ENCODE results near the gene OPTC. TPM values are rescaled to one million over a fixed set of nuclear protein-coding genes. Genes with fewer than 3 reads are reported as not detected.

OPTC gene
- total RNA-seq, 1 experiment from 2014 or later = not detected

DNA sequence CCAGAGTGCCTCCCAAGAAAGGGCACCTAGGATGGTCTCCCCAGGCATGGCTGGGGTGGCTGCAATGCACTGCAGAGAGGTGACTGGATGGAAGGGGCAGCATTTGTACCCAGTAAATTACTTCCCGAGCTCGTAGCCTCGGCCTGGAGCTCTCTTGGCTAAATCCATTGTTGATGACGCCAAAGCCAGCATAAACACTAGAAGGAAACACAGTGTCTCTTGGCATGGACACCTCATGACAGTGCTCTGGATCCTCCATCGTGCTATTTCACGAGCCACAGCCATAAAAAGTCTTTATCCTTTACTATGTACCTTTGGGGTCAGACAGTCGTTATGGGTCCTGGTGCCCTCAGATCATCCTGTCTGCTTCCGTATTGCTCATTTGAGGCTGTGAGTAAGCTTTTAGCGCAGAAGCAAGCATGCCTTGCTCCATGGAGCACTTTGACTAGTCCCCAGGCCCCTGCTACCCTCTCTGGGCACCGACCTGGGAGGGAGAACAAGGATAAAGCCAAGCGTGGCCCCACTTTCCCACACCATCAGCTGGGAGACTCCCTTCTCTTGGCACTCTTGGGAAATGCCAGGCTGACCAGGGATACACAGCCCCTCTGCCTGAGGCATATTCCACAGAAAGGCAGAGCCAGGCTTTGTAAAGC lies 28.7 kb upstream of the OPTC start:
- Histone ChIP-seq H3K27ac (ENCODE audit: low read depth, low read length) (no peak overlapping the region), H3K9ac (ENCODE audit: low read length) (no peak overlapping the region), H3K4me2 (ENCODE audit: low read length) (no peak overlapping the region), H3K9me2 (ENCODE audit: insufficient read depth) (no peaks in the 10 kb centered on the region), H3K4me3 (replicated peaks in 1 of 2; ENCODE audit: low read depth in 1 of 2, low read length in 2 of 2) (no peak overlapping the region), H2AFZ (ENCODE audit: low read depth, low read length, poor library complexity, severe bottlenecking) (no peak overlapping the region), H3K9me3 (ENCODE audit: control insufficient read depth in 1 of 2, insufficient read depth in 1 of 2, low read depth in 1 of 2, low read length in 2 of 2) (no peaks in the 10 kb centered on the region), H3K79me2 (ENCODE audit: insufficient read depth, low read length) (no peaks in the 10 kb centered on the region), H3K4me1 (ENCODE audit: control insufficient read depth in 1 of 2, insufficient read depth in 2 of 2, low read length in 2 of 2) (no peaks in the 10 kb centered on the region), H4K20me1 (ENCODE audit: insufficient read depth) (no peaks in the 10 kb centered on the region), H3K36me3 (ENCODE audit: control insufficient read depth in 1 of 2, insufficient read depth in 2 of 2, low read length in 2 of 2) (no peaks in the 10 kb centered on the region), H3K27me3 (ENCODE audit: insufficient read depth, low read length) (0 out of 2 replicates have a peak, but pooled peaks cover 3% of the 10 kb centered on the region)
- intact Hi-C loops (cut with micrococcal nuclease) = no loop called here
- no peak for DNase-seq (ENCODE audit: low read depth, low spot score)
- CTCF ChIA-PET = no interaction called here
- no peak for TF ChIP-seq TCF7L2 (IDR thresholded peaks at IDR 0.05; ENCODE audit: borderline replicate concordance, extremely low read depth, insufficient read depth, insufficient read length)
- TF ChIP-seq FOSL1 (IDR thresholded peaks at IDR 0.05; ENCODE audit: low read depth) = no peak
- no peak for TF ChIP-seq SRF (IDR thresholded peaks at IDR 0.05; ENCODE audit: low read depth)
- TF ChIP-seq EGR1 (IDR thresholded peaks at IDR 0.05; ENCODE audit: low read depth) = no peak
- TF ChIP-seq ZFX (IDR thresholded peaks at IDR 0.05) = no peak
- TF ChIP-seq, protein P1, sequence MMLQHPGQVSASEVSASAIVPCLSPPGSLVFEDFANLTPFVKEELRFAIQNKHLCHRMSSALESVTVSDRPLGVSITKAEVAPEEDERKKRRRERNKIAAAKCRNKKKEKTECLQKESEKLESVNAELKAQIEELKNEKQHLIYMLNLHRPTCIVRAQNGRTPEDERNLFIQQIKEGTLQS (IDR thresholded peaks at IDR 0.05) = no peak
- BruUV-seq (replicated peaks) = no TSS peak
- RAD21 ChIA-PET (ENCODE audit: low non-redundant PET in 1 of 2, low total read pairs in 2 of 2, uncharacterized antibody in 2 of 2, unreplicated experiment in 2 of 2) = no interaction called here
- no peak for ATAC-seq
- POLR2A ChIA-PET = no interaction called here

DNA sequence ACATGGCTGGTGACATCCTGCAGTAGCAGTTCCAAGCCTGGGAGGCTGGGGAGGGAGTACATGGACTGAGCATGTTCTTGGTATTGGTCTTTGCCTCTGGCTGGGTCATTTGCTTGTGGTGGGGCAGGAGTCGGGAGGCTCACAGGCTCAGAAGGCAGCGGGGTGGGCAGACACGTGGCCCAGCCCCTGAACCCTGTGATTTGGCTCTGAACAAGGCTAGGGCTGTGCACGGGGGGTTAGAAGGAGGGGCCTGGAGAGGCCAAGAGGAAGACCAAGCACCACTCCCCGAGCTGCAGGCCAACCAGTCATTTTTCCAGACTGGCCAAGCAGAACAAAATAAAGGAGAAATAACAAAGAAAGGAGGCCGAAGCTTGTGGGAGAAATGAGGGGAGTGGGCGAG lies 28.0 kb upstream of the OPTC start:
- Histone ChIP-seq H3K9ac (ENCODE audit: low read length) (no peak overlapping the region), H3K9me3 (ENCODE audit: control insufficient read depth in 1 of 2, insufficient read depth in 1 of 2, low read depth in 1 of 2, low read length in 2 of 2) (no peaks in the 10 kb centered on the region), H3K4me3 (replicated peaks in 1 of 2; ENCODE audit: low read depth in 1 of 2, low read length in 2 of 2) (no peak overlapping the region), H3K36me3 (ENCODE audit: control insufficient read depth in 1 of 2, insufficient read depth in 2 of 2, low read length in 2 of 2) (no peaks in the 10 kb centered on the region), H3K4me2 (ENCODE audit: low read length) (no peak overlapping the region), H3K27me3 (ENCODE audit: insufficient read depth, low read length) (0 out of 2 replicates have a peak, but pooled peaks cover 3% of the 10 kb centered on the region), H4K20me1 (ENCODE audit: insufficient read depth) (no peaks in the 10 kb centered on the region), H2AFZ (ENCODE audit: low read depth, low read length, poor library complexity, severe bottlenecking) (no peak overlapping the region), H3K27ac (ENCODE audit: low read depth, low read length) (no peak overlapping the region), H3K79me2 (ENCODE audit: insufficient read depth, low read length) (no peaks in the 10 kb centered on the region), H3K9me2 (ENCODE audit: insufficient read depth) (no peaks in the 10 kb centered on the region), H3K4me1 (ENCODE audit: control insufficient read depth in 1 of 2, insufficient read depth in 2 of 2, low read length in 2 of 2) (no peaks in the 10 kb centered on the region)
- BruUV-seq (replicated peaks) = no TSS peak
- ChIA-PET CTCF (interaction anchor here (0.8 to 1.1 kb wide), 3 partner anchors 10 to 22 kb away, joined by 3 to 5 read pairs (median 3); partner anchors contain the start of gene PRELP), RAD21 (ENCODE audit: low non-redundant PET in 1 of 2, low total read pairs in 2 of 2, uncharacterized antibody in 2 of 2, unreplicated experiment in 2 of 2) (no interaction called here), POLR2A (no interaction called here)
- no peak for DNase-seq (ENCODE audit: low read depth, low spot score)
- no peak for ATAC-seq
- intact Hi-C loops (cut with micrococcal nuclease) = no loop called here
- TF ChIP-seq POLR2A (IDR thresholded peaks at IDR 0.05; ENCODE audit: borderline replicate concordance, extremely low read depth, insufficient read depth, insufficient read length) (no peak), EGR1 (IDR thresholded peaks at IDR 0.05; ENCODE audit: low read depth) (no peak), EZH2phosphoT487 (IDR thresholded peaks at IDR 0.05; ENCODE audit: borderline replicate concordance) (no peak), EZH2 (IDR thresholded peaks at IDR 0.05) (no peak), TCF7L2 (IDR thresholded peaks at IDR 0.05; ENCODE audit: borderline replicate concordance, extremely low read depth, insufficient read depth, insufficient read length) (no peak), CBX3 (IDR thresholded peaks at IDR 0.05; ENCODE audit: low read depth) (no peak), CEBPB (IDR thresholded peaks at IDR 0.05; ENCODE audit: low read depth) (no peak), RAD21 (IDR thresholded peaks at IDR 0.05; ENCODE audit: low read depth) (no peak), YY1 (IDR thresholded peaks at IDR 0.05; ENCODE audit: extremely low read depth, insufficient replicate concordance, low read depth, low read length) (no peak), JUND (IDR thresholded peaks at IDR 0.05) (no peak), FOSL1 (IDR thresholded peaks at IDR 0.05; ENCODE audit: low read depth) (no peak), ZFX (IDR thresholded peaks at IDR 0.05) (no peak)
- TF ChIP-seq, protein P2, sequence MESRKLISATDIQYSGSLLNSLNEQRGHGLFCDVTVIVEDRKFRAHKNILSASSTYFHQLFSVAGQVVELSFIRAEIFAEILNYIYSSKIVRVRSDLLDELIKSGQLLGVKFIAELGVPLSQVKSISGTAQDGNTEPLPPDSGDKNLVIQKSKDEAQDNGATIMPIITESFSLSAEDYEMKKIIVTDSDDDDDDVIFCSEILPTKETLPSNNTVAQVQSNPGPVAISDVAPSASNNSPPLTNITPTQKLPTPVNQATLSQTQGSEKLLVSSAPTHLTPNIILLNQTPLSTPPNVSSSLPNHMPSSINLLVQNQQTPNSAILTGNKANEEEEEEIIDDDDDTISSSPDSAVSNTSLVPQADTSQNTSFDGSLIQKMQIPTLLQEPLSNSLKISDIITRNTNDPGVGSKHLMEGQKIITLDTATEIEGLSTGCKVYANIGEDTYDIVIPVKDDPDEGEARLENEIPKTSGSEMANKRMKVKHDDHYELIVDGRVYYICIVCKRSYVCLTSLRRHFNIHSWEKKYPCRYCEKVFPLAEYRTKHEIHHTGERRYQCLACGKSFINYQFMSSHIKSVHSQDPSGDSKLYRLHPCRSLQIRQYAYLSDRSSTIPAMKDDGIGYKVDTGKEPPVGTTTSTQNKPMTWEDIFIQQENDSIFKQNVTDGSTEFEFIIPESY (IDR thresholded peaks at IDR 0.05; ENCODE audit: extremely low read depth, insufficient replicate concordance, low read length) = no peak
- TF ChIP-seq, protein P1 (IDR thresholded peaks at IDR 0.05) = no peak
- TF ChIP-seq, protein P3, sequence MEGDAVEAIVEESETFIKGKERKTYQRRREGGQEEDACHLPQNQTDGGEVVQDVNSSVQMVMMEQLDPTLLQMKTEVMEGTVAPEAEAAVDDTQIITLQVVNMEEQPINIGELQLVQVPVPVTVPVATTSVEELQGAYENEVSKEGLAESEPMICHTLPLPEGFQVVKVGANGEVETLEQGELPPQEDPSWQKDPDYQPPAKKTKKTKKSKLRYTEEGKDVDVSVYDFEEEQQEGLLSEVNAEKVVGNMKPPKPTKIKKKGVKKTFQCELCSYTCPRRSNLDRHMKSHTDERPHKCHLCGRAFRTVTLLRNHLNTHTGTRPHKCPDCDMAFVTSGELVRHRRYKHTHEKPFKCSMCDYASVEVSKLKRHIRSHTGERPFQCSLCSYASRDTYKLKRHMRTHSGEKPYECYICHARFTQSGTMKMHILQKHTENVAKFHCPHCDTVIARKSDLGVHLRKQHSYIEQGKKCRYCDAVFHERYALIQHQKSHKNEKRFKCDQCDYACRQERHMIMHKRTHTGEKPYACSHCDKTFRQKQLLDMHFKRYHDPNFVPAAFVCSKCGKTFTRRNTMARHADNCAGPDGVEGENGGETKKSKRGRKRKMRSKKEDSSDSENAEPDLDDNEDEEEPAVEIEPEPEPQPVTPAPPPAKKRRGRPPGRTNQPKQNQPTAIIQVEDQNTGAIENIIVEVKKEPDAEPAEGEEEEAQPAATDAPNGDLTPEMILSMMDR (IDR thresholded peaks at IDR 0.05 in 2 of 3, conservative IDR thresholded peaks at IDR 0.05 in 1 of 3; ENCODE audit: borderline replicate concordance in 1 of 3, insufficient read depth in 1 of 3, low read depth in 2 of 3, low read length in 2 of 3) = no peak
